ENCODE data around the gene DNAJC27.

Gene DNAJC27

GRCh38 chr2:24903161-24904103, 68.3 kb downstream of the DNAJC27 start:
- no peak for DNase-seq

GRCh38 chr2:24899361-24899910, 72.3 kb downstream of the DNAJC27 start:
- no peak for DNase-seq

GRCh38 chr2:24898122-24899109, 73.3 kb downstream of the DNAJC27 start:
- DNase-seq, result no peak

- DNase-seq, result no peak
Measured at GRCh38 chr2:24894750-24895149, 77.0 kb downstream of the DNAJC27 start.

- no peak for DNase-seq
Measured at GRCh38 chr2:24893934-24894333, 77.8 kb downstream of the DNAJC27 start.
